ENCODE results near the gene BORCS5.

- TF ChIP-seq, protein P1, sequence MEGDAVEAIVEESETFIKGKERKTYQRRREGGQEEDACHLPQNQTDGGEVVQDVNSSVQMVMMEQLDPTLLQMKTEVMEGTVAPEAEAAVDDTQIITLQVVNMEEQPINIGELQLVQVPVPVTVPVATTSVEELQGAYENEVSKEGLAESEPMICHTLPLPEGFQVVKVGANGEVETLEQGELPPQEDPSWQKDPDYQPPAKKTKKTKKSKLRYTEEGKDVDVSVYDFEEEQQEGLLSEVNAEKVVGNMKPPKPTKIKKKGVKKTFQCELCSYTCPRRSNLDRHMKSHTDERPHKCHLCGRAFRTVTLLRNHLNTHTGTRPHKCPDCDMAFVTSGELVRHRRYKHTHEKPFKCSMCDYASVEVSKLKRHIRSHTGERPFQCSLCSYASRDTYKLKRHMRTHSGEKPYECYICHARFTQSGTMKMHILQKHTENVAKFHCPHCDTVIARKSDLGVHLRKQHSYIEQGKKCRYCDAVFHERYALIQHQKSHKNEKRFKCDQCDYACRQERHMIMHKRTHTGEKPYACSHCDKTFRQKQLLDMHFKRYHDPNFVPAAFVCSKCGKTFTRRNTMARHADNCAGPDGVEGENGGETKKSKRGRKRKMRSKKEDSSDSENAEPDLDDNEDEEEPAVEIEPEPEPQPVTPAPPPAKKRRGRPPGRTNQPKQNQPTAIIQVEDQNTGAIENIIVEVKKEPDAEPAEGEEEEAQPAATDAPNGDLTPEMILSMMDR (conservative IDR thresholded peaks at IDR 0.05; ENCODE audit: low read depth, low read length): no peak
- no peak for TF ChIP-seq EZH2 (IDR thresholded peaks at IDR 0.05; ENCODE audit: borderline replicate concordance, low read depth, low read length, poor library complexity, severe bottlenecking)
Measured at GRCh38 chr12:12381982-12382381, 25.1 kb downstream of the BORCS5 start.

Measured in A673 (cell line).